ENCODE measurements around the gene NEIL3.

NEIL3 gene

GRCh38 chr4:177369372-177369771, 59.7 kb downstream of the NEIL3 start:
- no peak for FAIRE-seq
- DNase-seq (ENCODE audit: insufficient read length, low spot score) = no peak
- TF ChIP-seq, protein P1, sequence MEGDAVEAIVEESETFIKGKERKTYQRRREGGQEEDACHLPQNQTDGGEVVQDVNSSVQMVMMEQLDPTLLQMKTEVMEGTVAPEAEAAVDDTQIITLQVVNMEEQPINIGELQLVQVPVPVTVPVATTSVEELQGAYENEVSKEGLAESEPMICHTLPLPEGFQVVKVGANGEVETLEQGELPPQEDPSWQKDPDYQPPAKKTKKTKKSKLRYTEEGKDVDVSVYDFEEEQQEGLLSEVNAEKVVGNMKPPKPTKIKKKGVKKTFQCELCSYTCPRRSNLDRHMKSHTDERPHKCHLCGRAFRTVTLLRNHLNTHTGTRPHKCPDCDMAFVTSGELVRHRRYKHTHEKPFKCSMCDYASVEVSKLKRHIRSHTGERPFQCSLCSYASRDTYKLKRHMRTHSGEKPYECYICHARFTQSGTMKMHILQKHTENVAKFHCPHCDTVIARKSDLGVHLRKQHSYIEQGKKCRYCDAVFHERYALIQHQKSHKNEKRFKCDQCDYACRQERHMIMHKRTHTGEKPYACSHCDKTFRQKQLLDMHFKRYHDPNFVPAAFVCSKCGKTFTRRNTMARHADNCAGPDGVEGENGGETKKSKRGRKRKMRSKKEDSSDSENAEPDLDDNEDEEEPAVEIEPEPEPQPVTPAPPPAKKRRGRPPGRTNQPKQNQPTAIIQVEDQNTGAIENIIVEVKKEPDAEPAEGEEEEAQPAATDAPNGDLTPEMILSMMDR (IDR thresholded peaks at IDR 0.05; ENCODE audit: insufficient read depth, missing control alignments) = no peak

- TF ChIP-seq, protein P1 (IDR thresholded peaks at IDR 0.05; ENCODE audit: insufficient read depth, missing control alignments) = no peak
- DNase-seq (ENCODE audit: insufficient read length, low spot score) (no peak), FAIRE-seq (no peak)
Observed at GRCh38 chr4:177371461-177371860, 61.8 kb downstream of the NEIL3 start.

- DNase-seq (ENCODE audit: insufficient read length, low spot score) = no peak
- TF ChIP-seq, protein P1 (IDR thresholded peaks at IDR 0.05; ENCODE audit: insufficient read depth, missing control alignments) = no peak
- FAIRE-seq = no peak
Observed at GRCh38 chr4:177374966-177375365, 65.3 kb downstream of the NEIL3 start.

DNA sequence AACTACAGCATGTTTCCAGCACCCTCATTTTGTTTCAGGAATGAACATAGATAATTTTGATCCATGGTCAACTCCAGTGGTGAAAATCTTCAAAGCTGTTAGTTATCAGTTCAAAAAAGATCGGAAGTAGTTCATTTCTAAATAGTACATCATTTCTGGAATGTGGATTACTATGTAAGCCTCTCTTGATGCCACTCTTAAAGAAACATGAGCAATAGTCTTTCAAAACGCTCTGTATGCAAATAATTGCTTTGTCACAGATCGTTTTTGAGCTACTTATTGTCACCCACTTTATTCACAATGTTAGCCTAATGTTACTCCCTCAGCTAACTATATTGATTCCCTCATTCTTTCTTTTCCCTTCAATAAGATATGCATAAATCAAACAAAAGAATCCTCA, 65.7 kb downstream of the NEIL3 start:
- DNase-seq (ENCODE audit: insufficient read length, low spot score) (no peak), FAIRE-seq (no peak)
- TF ChIP-seq, protein P1 (IDR thresholded peaks at IDR 0.05; ENCODE audit: insufficient read depth, missing control alignments) = no peak

DNA sequence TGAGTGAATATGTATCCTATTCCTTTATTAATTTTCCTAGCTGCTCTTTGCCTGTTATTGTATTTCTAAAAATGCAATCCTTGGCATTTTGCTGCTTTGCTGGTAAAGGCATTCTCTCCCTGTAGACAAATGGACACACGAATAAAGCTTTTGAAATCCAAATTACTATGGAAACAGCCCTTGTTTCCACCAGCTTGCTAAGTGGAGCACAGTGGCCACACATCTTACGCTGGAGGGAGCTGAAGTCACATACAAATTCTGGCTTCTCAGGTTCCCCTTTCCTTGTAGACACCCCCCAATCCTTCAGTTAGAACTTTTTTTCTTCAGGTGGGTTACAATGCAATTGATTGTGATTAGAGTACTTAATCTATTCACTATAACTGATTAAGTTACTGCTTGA, 66.3 kb downstream of the NEIL3 start:
- DNase-seq (ENCODE audit: insufficient read length, low spot score) (no peak), FAIRE-seq (no peak)
- TF ChIP-seq, protein P1 (IDR thresholded peaks at IDR 0.05; ENCODE audit: insufficient read depth, missing control alignments) = no peak

DNA sequence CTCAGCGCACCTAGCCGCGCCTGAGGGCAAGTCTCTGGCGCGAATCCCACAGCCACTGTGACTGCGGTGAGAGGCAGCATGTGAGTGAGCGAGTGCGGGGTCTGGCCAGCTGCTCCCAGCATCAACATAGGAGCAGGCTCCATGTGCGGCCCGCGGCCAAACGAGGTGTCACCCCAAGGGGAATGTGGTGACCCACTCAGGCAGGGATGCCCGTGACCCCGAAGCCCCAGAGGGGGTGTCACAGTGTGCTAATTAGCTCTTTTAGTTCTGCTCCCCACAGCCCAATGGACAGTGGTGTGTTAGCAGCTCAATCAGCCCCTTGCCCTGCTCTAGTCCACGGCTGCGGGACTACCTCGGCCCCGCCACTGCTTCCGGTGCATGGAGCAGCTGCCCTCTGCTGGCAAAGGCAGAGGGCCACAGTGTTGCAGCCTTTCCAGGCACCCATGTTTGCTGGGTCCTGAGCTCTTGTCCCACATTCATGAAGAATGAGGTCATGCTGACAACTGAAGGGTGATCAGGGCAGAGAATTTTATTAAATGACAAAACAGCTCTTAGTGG, 71.1 kb downstream of the NEIL3 start:
- no peak for FAIRE-seq
- no peak for DNase-seq (ENCODE audit: insufficient read length, low spot score)
- TF ChIP-seq, protein P1 (IDR thresholded peaks at IDR 0.05; ENCODE audit: insufficient read depth, missing control alignments) = no peak

- TF ChIP-seq, protein P1 (IDR thresholded peaks at IDR 0.05; ENCODE audit: insufficient read depth, missing control alignments) = no peak
- no peak for DNase-seq (ENCODE audit: insufficient read length, low spot score)
- no peak for FAIRE-seq
Observed at GRCh38 chr4:177381762-177382310, 72.2 kb downstream of the NEIL3 start.

Measured in D721Med (cell line).